ENCODE results near the gene ZBTB3. TPM values are rescaled to one million over a fixed set of nuclear protein-coding genes. Genes with fewer than 3 reads are reported as not detected.

The ZBTB3 gene
- total RNA-seq, 1 experiment from 2014 or later: 3.3 TPM

GRCh38 chr11:62710001-62710345, 44.0 kb downstream of the ZBTB3 start:
- BruUV-seq (replicated peaks): no TSS peak
- H3K27ac ChIP-seq (ENCODE audit: low read length): no peak overlapping the region
- H3K9me2 ChIP-seq (replicated peaks; ENCODE audit: low read length): no peaks in the 10 kb centered on the region
- H3F3A ChIP-seq (ENCODE audit: low read length, unreplicated experiment): peaks cover 6% of the 10 kb centered on the region
- 0 out of 2 replicates have a peak, but pooled peaks cover 5% of the 10 kb centered on the region for H3K79me2 ChIP-seq (ENCODE audit: low read length)
- ChIA-PET POLR2A (ENCODE audit: unreplicated experiment) (no interaction called here), CTCF (no interaction called here)
- H3K4me1 ChIP-seq (ENCODE audit: insufficient read depth, low read length): peaks cover 17% of the 10 kb centered on the region
- H3K9ac ChIP-seq (ENCODE audit: low read length): no peak overlapping the region
- no peaks in the 10 kb centered on the region for H4K20me1 ChIP-seq (ENCODE audit: low read length)
- H3K36me3 ChIP-seq (ENCODE audit: low read depth, low read length): peaks cover 49% of the 10 kb centered on the region
- H3K27me3 ChIP-seq (ENCODE audit: low read length): no peaks in the 10 kb centered on the region
- intact Hi-C loops (cut with micrococcal nuclease): no loop called here
- DNase-seq: no peak
- H3K9me3 ChIP-seq (ENCODE audit: low read length): no peaks in the 10 kb centered on the region
- TF ChIP-seq EZH2 (IDR thresholded peaks at IDR 0.05; ENCODE audit: low read length, unreplicated experiment) (no peak), CTCF (conservative IDR thresholded peaks at IDR 0.05; ENCODE audit: low read depth, low read length) (no peak), EZH2phosphoT487 (IDR thresholded peaks at IDR 0.05; ENCODE audit: borderline replicate concordance, low read length) (no peak)
- H3K4me3 ChIP-seq (ENCODE audit: low read length): no peak overlapping the region
- no peak overlapping the region for H3K4me2 ChIP-seq (ENCODE audit: low read length)
- no peak overlapping the region for H2AFZ ChIP-seq (ENCODE audit: low read length)
- ATAC-seq: no peak

- Histone ChIP-seq H3K9me3 (ENCODE audit: low read length) (no peaks in the 10 kb centered on the region), H4K20me1 (ENCODE audit: low read length) (no peaks in the 10 kb centered on the region), H3K4me1 (ENCODE audit: insufficient read depth, low read length) (peaks cover 17% of the 10 kb centered on the region), H3K36me3 (ENCODE audit: low read depth, low read length) (peaks cover 45% of the 10 kb centered on the region), H3K4me3 (ENCODE audit: low read length) (no peak overlapping the region), H3F3A (ENCODE audit: low read length, unreplicated experiment) (peaks cover 6% of the 10 kb centered on the region), H3K4me2 (ENCODE audit: low read length) (no peak overlapping the region), H3K79me2 (ENCODE audit: low read length) (0 out of 2 replicates have a peak, but pooled peaks cover 5% of the 10 kb centered on the region), H3K27me3 (ENCODE audit: low read length) (no peaks in the 10 kb centered on the region), H3K27ac (ENCODE audit: low read length) (no peak overlapping the region), H3K9ac (ENCODE audit: low read length) (no peak overlapping the region), H3K9me2 (replicated peaks; ENCODE audit: low read length) (no peaks in the 10 kb centered on the region), H2AFZ (ENCODE audit: low read length) (no peak overlapping the region)
- ATAC-seq (no peak), DNase-seq (no peak)
- POLR2A ChIA-PET (ENCODE audit: unreplicated experiment): no interaction called here
- intact Hi-C loops (cut with micrococcal nuclease): no loop called here
- BruUV-seq (replicated peaks): no TSS peak
- TF ChIP-seq EZH2phosphoT487 (IDR thresholded peaks at IDR 0.05; ENCODE audit: borderline replicate concordance, low read length) (no peak), CTCF (conservative IDR thresholded peaks at IDR 0.05; ENCODE audit: low read depth, low read length) (no peak), EZH2 (IDR thresholded peaks at IDR 0.05; ENCODE audit: low read length, unreplicated experiment) (no peak)
- CTCF ChIA-PET: no interaction called here
Observed at GRCh38 chr11:62709247-62710000, 44.5 kb downstream of the ZBTB3 start.

- 0 out of 2 replicates have a peak, but pooled peaks cover 5% of the 10 kb centered on the region for H3K79me2 ChIP-seq (ENCODE audit: low read length)
- no peaks in the 10 kb centered on the region for H3K9me2 ChIP-seq (replicated peaks; ENCODE audit: low read length)
- intact Hi-C loops (cut with micrococcal nuclease): no loop called here
- ChIA-PET POLR2A (ENCODE audit: unreplicated experiment) (no interaction called here), CTCF (no interaction called here)
- no peak overlapping the region for H3K4me2 ChIP-seq (ENCODE audit: low read length)
- no peak overlapping the region for H3K4me3 ChIP-seq (ENCODE audit: low read length)
- H4K20me1 ChIP-seq (ENCODE audit: low read length): no peaks in the 10 kb centered on the region
- H3K9ac ChIP-seq (ENCODE audit: low read length): no peak overlapping the region
- peaks cover 6% of the 10 kb centered on the region for H3F3A ChIP-seq (ENCODE audit: low read length, unreplicated experiment)
- no peak for DNase-seq
- H3K27me3 ChIP-seq (ENCODE audit: low read length): no peaks in the 10 kb centered on the region
- no TSS peak for BruUV-seq (replicated peaks)
- no peak overlapping the region for H3K27ac ChIP-seq (ENCODE audit: low read length)
- peaks cover 40% of the 10 kb centered on the region for H3K36me3 ChIP-seq (ENCODE audit: low read depth, low read length)
- no peak for ATAC-seq
- H2AFZ ChIP-seq (ENCODE audit: low read length): no peak overlapping the region
- peaks cover 17% of the 10 kb centered on the region for H3K4me1 ChIP-seq (ENCODE audit: insufficient read depth, low read length)
- H3K9me3 ChIP-seq (ENCODE audit: low read length): no peaks in the 10 kb centered on the region
- TF ChIP-seq CTCF (conservative IDR thresholded peaks at IDR 0.05; ENCODE audit: low read depth, low read length): no peak
- TF ChIP-seq EZH2phosphoT487 (IDR thresholded peaks at IDR 0.05; ENCODE audit: borderline replicate concordance, low read length): no peak
- no peak for TF ChIP-seq EZH2 (IDR thresholded peaks at IDR 0.05; ENCODE audit: low read length, unreplicated experiment)
Observed at GRCh38 chr11:62708793-62709192, 45.2 kb downstream of the ZBTB3 start.
